GM23248 (cell line): Measurements from ENCODE around the gene LPP.

ENCODE experiments used
- EZH2 ChIP-seq: fragments of 200-600 bp; sonication (generic); IDR thresholded peaks from 2 replicates; pipeline ENCODE4 v1.6.1; 2018; ENCODE audit warnings: antibody characterized with exemption, mild to moderate bottlenecking; ENCODE audit not compliant: insufficient read depth, poor library complexity, severe bottlenecking
- EZH2phosphoT487 ChIP-seq: fragments of 200-600 bp; sonication (generic); IDR thresholded peaks from 2 replicates; pipeline ENCODE4 v1.6.1; 2018; ENCODE audit warnings: antibody characterized with exemption, moderate library complexity, mild to moderate bottlenecking, low read depth; ENCODE audit not compliant: insufficient read depth

GRCh38 chr3:188284455-188285212 lies 130.7 kb downstream of the LPP start:
- TF ChIP-seq EZH2 (no peak), EZH2phosphoT487 (no peak)
